GM23338 (cell line): Measurements from ENCODE around the gene ZNF550. TPM values are rescaled to one million over a fixed set of nuclear protein-coding genes. Genes with fewer than 3 reads are reported as not detected.
"Not testable (repeated sequence)": the region's sequence is repeated elsewhere in the genome, so short reads cannot be mapped to it uniquely, and the experiment has no call there.

Experiments used
- ATAC-seq: fragments of 200-7000 bp; cut with Tn5 transposase; 3 replicates; pipeline ENCODE4 v1.9.1; 2020
- DNase-seq: peaks from one replicate; pipeline ENCODE4 v3.0.0-alpha.2; 2015; ENCODE audit warnings: low spot score
- H2AFZ ChIP-seq: fragments of 200-600 bp; sonication (generic); 2 replicates; pipeline ENCODE4 v1.8.0; 2016; ENCODE audit warnings: antibody characterized with exemption, mild to moderate bottlenecking, moderate library complexity
- H3F3A ChIP-seq: fragments of 200-600 bp; sonication (generic); replicated peaks from 2 replicates; pipeline ENCODE4 v1.8.0; 2017; ENCODE audit warnings: antibody characterized with exemption, mixed run types, low read depth
- H3K27ac ChIP-seq: fragments of 200-600 bp; sonication (generic); 2 replicates; pipeline ENCODE4 v1.6.1; 2016; ENCODE audit warnings: low read depth
- H3K27me3 ChIP-seq: fragments of 200-600 bp; sonication (generic); 2 replicates; pipeline ENCODE4 v1.8.0; 2016; ENCODE audit warnings: mild to moderate bottlenecking, mixed run types, moderate library complexity; ENCODE audit not compliant: insufficient read depth
- H3K36me3 ChIP-seq: fragments of 200-600 bp; sonication (generic); 2 replicates; pipeline ENCODE4 v1.8.0; 2016; ENCODE audit warnings: mild to moderate bottlenecking; ENCODE audit not compliant: insufficient read depth
- H3K4me1 ChIP-seq: fragments of 200-600 bp; sonication (generic); 2 replicates; pipeline ENCODE4 v1.8.0; 2016; ENCODE audit warnings: mild to moderate bottlenecking, moderate library complexity; ENCODE audit not compliant: insufficient read depth
- H3K4me2 ChIP-seq: fragments of 200-600 bp; sonication (generic); 2 replicates; pipeline ENCODE4 v1.7.1; 2017; ENCODE audit warnings: mixed run types
- H3K4me3 ChIP-seq: fragments of 200-600 bp; sonication (generic); 2 replicates; pipeline ENCODE4 v1.6.1; 2016; ENCODE audit warnings: mixed run types
- H3K79me2 ChIP-seq: fragments of 200-600 bp; sonication (generic); replicated peaks from 2 replicates; pipeline ENCODE4 v1.8.0; 2017; ENCODE audit warnings: mild to moderate bottlenecking; ENCODE audit not compliant: insufficient read depth
- H3K9me2 ChIP-seq: fragments of 200-600 bp; sonication (generic); 2 replicates; pipeline ENCODE4 v1.8.0; 2017; ENCODE audit not compliant: insufficient read depth
- H4K20me1 ChIP-seq: fragments of 200-600 bp; sonication (generic); replicated peaks from 2 replicates; pipeline ENCODE4 v1.8.0; 2017; ENCODE audit warnings: mild to moderate bottlenecking; ENCODE audit not compliant: insufficient read depth
- H3K27ac Mint-ChIP-seq: 2 replicates; pipeline ENCODE4 v1.8.0; 2020; ENCODE audit warnings: inconsistent platforms, mild to moderate bottlenecking, moderate library complexity, mixed read lengths
- H3K27me3 Mint-ChIP-seq: 3 replicates; pipeline ENCODE4 v1.8.0; 2022; ENCODE audit warnings: low read depth, mild to moderate bottlenecking, moderate library complexity, mixed read lengths, inconsistent platforms; ENCODE audit not compliant: insufficient read depth, poor library complexity
- H3K36me3 Mint-ChIP-seq: 3 replicates; pipeline ENCODE4 v1.8.0; 2021; ENCODE audit warnings: low read depth, mild to moderate bottlenecking, inconsistent platforms, moderate library complexity, mixed read lengths
- H3K4me1 Mint-ChIP-seq: 3 replicates; pipeline ENCODE4 v1.8.0; 2020; ENCODE audit warnings: mild to moderate bottlenecking, inconsistent platforms, mixed read lengths
- H3K4me3 Mint-ChIP-seq: 3 replicates; pipeline ENCODE4 v1.8.0; 2021; ENCODE audit warnings: moderate library complexity, mild to moderate bottlenecking, inconsistent platforms, mixed read lengths
- H3K9me3 Mint-ChIP-seq: 3 replicates; pipeline ENCODE4 v1.8.0; 2020; ENCODE audit warnings: moderate library complexity, mild to moderate bottlenecking, inconsistent platforms, mixed read lengths
- CREB1 ChIP-seq: fragments of 250-450 bp; sonication (Bioruptor Pico); IDR thresholded peaks from 2 replicates; pipeline ENCODE4 v1.5.0; 2020; ENCODE audit warnings: low read depth, mild to moderate bottlenecking, moderate library complexity
- ETS1 ChIP-seq: IDR thresholded peaks from 2 replicates; pipeline ENCODE4 v1.6.1; 2016; ENCODE audit warnings: antibody characterized with exemption
- POLR2AphosphoS5 ChIP-seq: IDR thresholded peaks from 2 replicates; pipeline ENCODE4 v1.6.1; 2016; ENCODE audit warnings: antibody characterized with exemption, low read depth
- polyA plus RNA-seq: library from polyadenylated mRNA; unstranded; fragments of >200 nt; fragmentation: Nextera tagmentation; extraction: Ambion mirVana; gene quantifications from 2 replicates; pipeline ENCODE4 v1.2.1, GENCODE V29; 2016
- total RNA-seq: library from RNA; depleted of rRNA; stranded (reverse); fragments of >200 nt; shearing (Covaris generic); gene quantifications from 2 replicates; pipeline ENCODE4 v1.2.3, GENCODE V29; 2014; rRNA removed

Gene ZNF550
- total and polyA plus RNA-seq, 2 experiments from 2014 or later = 5.7 to 14.7 TPM

- TF ChIP-seq CREB1 (CRISPR knock-in tag) (peak; percentile 86), POLR2AphosphoS5 (peak; percentile 93), ETS1 (peak; percentile 94)
- not testable (repeated sequence) for H3K4me1 Mint-ChIP-seq, H3K27me3 ChIP-seq, H3K79me2 ChIP-seq, H4K20me1 ChIP-seq, H3K4me1 ChIP-seq, H3K36me3 ChIP-seq, H3K9me2 ChIP-seq, H3F3A ChIP-seq, H3K27me3 Mint-ChIP-seq
- Histone ChIP-seq H2AFZ (peak within 1 kb of the TSS; percentile 95), H3K27ac (peak within 1 kb of the TSS; percentile 68; the same call in 1 of the 2 replicates), H3K4me2 (peak within 1 kb of the TSS; percentile 80), H3K4me3 (peak within 1 kb of the TSS; percentile 88)
- Mint-ChIP-seq H3K36me3 (peaks cover 31% of the 10 kb centered on the region), H3K9me3 (peaks cover 14% of the 10 kb centered on the region), H3K4me3 (peak within 1 kb of the TSS; percentile 80), H3K27ac (peak within 1 kb of the TSS; percentile 20; the same call in 1 of the 2 replicates)
- peak; percentile 97 for ATAC-seq
- DNase-seq = peak; percentile 98
Observed at GRCh38 chr19:57487477-57488298, 72.0 kb downstream of the ZNF550 start, which contains the start of gene ZNF419. TSS of gene ZNF419 (plus strand) at chr19:57487750. CDS start at chr19:57487951, 201 bp downstream.

Other genes with a start within 250 kb of the ZNF550 start
- gene ZNF543, start 239.4 kb downstream of the ZNF550 start, total RNA-seq = 10.3 and 12.6 TPM in 2 replicates
- 2.4 and 3.1 TPM in 2 replicates for gene ZNF543, start 239.4 kb downstream of the ZNF550 start, polyA plus RNA-seq
- 10.1 and 12.4 TPM in 2 replicates for gene ZNF304, start 208.6 kb downstream of the ZNF550 start, total RNA-seq
- 2.7 and 3.5 TPM in 2 replicates for gene ZNF304, start 208.6 kb downstream of the ZNF550 start, polyA plus RNA-seq
- 17.1 and 24.1 TPM in 2 replicates for gene TRAPPC2B, start 196.3 kb downstream of the ZNF550 start, total RNA-seq
- gene TRAPPC2B, start 196.3 kb downstream of the ZNF550 start, polyA plus RNA-seq = 55.2 and 60.5 TPM in 2 replicates
- gene ZNF547, start 196.3 kb downstream of the ZNF550 start, total RNA-seq = 4.9 and 5.1 TPM in 2 replicates
- 0.71 and 1.1 TPM in 2 replicates for gene ZNF547, start 196.3 kb downstream of the ZNF550 start, polyA plus RNA-seq
- gene ZNF548, start 170.0 kb downstream of the ZNF550 start, total RNA-seq = 7.4 and 9.8 TPM in 2 replicates
- 1.9 and 2.4 TPM in 2 replicates for gene ZNF548, start 170.0 kb downstream of the ZNF550 start, polyA plus RNA-seq
- gene ZNF17, start 148.7 kb downstream of the ZNF550 start, total RNA-seq = 10.7 and 15.0 TPM in 2 replicates
- 1.1 and 2.6 TPM in 2 replicates for gene ZNF17, start 148.7 kb downstream of the ZNF550 start, polyA plus RNA-seq
- gene ZNF749, start 124.5 kb downstream of the ZNF550 start, total RNA-seq = 19.5 and 26.4 TPM in 2 replicates
- 30.1 and 30.9 TPM in 2 replicates for gene ZNF749, start 124.5 kb downstream of the ZNF550 start, polyA plus RNA-seq
- 1.5 and 2.7 TPM in 2 replicates for gene VN1R1, start 102.7 kb downstream of the ZNF550 start, total RNA-seq
- 0.54 and 1.2 TPM in 2 replicates for gene VN1R1, start 102.7 kb downstream of the ZNF550 start, polyA plus RNA-seq
- gene ZNF772, start 82.3 kb downstream of the ZNF550 start, total RNA-seq = 27.7 and 28.0 TPM in 2 replicates
- 2.5 and 3.5 TPM in 2 replicates for gene ZNF772, start 82.3 kb downstream of the ZNF550 start, polyA plus RNA-seq
- gene ZNF419, start 72.1 kb downstream of the ZNF550 start, total RNA-seq = 11.0 and 22.4 TPM in 2 replicates
- gene ZNF419, start 72.1 kb downstream of the ZNF550 start, polyA plus RNA-seq = 4.7 and 5.4 TPM in 2 replicates
- 3.8 and 12.9 TPM in 2 replicates for gene ZNF773, start 59.9 kb downstream of the ZNF550 start, total RNA-seq
- gene ZNF773, start 59.9 kb downstream of the ZNF550 start, polyA plus RNA-seq = 4.1 and 4.2 TPM in 2 replicates
- 10.2 and 11.6 TPM in 2 replicates for gene ZNF549, start 32.5 kb downstream of the ZNF550 start, total RNA-seq
- gene ZNF549, start 32.5 kb downstream of the ZNF550 start, polyA plus RNA-seq = 3.5 and 4.3 TPM in 2 replicates
- 8.6 and 11.9 TPM in 2 replicates for gene ZNF416, start 19.0 kb upstream of the ZNF550 start, total RNA-seq
- 3.3 and 4.3 TPM in 2 replicates for gene ZNF416, start 19.0 kb upstream of the ZNF550 start, polyA plus RNA-seq
- 33.9 and 40.5 TPM in 2 replicates for gene ZIK1, start 24.3 kb upstream of the ZNF550 start, total RNA-seq
- gene ZIK1, start 24.3 kb upstream of the ZNF550 start, polyA plus RNA-seq = 7.7 and 10.3 TPM in 2 replicates
- gene ZNF530, start 40.0 kb upstream of the ZNF550 start, total RNA-seq = 8.4 and 11.2 TPM in 2 replicates
- gene ZNF530, start 40.0 kb upstream of the ZNF550 start, polyA plus RNA-seq = 3.3 and 4.4 TPM in 2 replicates
- gene ZNF134, start 54.4 kb upstream of the ZNF550 start, total RNA-seq = 55.7 and 79.6 TPM in 2 replicates
- 13.1 and 14.6 TPM in 2 replicates for gene ZNF134, start 54.4 kb upstream of the ZNF550 start, polyA plus RNA-seq
- gene ZNF211, start 73.3 kb upstream of the ZNF550 start, total RNA-seq = 13.8 and 14.2 TPM in 2 replicates
- gene ZNF211, start 73.3 kb upstream of the ZNF550 start, polyA plus RNA-seq = 5.3 and 9.7 TPM in 2 replicates
- gene ZSCAN4, start 109.1 kb upstream of the ZNF550 start, total RNA-seq = not detected in 2 replicates
- not detected in 2 replicates for gene ZSCAN4, start 109.1 kb upstream of the ZNF550 start, polyA plus RNA-seq
- 45.7 and 51.4 TPM in 2 replicates for gene ZNF551, start 122.1 kb upstream of the ZNF550 start, total RNA-seq
- 7.8 and 8.2 TPM in 2 replicates for gene ZNF551, start 122.1 kb upstream of the ZNF550 start, polyA plus RNA-seq
- 7.3 and 10.1 TPM in 2 replicates for gene ZNF154, start 149.3 kb upstream of the ZNF550 start, total RNA-seq
- 4.4 and 5.1 TPM in 2 replicates for gene ZNF154, start 149.3 kb upstream of the ZNF550 start, polyA plus RNA-seq
- gene ZNF671, start 167.8 kb upstream of the ZNF550 start, total RNA-seq = 6.6 and 6.7 TPM in 2 replicates
- gene ZNF671, start 167.8 kb upstream of the ZNF550 start, polyA plus RNA-seq = 2.9 and 3.3 TPM in 2 replicates
- 19.4 and 22.6 TPM in 2 replicates for gene ZNF776, start 187.0 kb upstream of the ZNF550 start, total RNA-seq
- gene ZNF776, start 187.0 kb upstream of the ZNF550 start, polyA plus RNA-seq = 4.7 and 5.9 TPM in 2 replicates
- gene ZNF586, start 209.8 kb upstream of the ZNF550 start, total RNA-seq = 12.5 and 16.9 TPM in 2 replicates
- gene ZNF586, start 209.8 kb upstream of the ZNF550 start, polyA plus RNA-seq = 5.2 and 7.2 TPM in 2 replicates